ENCODE measurements around the gene ZDHHC14. TPM values are rescaled to one million over a fixed set of nuclear protein-coding genes. Genes with fewer than 3 reads are reported as not detected.

Gene ZDHHC14
- total RNA-seq, 1 donor from 2014 or later: 6.8 TPM

DNA sequence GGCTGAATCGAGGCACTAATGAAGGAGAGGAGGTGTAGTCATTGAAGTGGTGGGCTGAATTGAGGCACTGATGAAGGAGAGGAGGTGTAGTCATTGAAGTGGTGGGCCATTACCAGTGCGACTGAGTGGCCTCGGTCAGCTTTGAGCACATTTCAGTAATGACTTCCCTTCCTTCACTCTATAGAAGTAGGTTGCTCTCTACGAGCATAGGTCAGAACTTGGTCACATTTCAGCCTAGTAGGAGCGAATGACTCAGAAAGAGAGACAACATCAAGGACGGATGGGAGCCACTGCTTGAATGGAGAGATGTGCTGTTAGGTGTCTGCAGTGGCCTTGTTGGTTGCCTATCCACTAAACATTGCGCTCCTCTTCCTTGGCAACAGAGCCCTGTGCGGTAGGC, 39.5 kb downstream of the ZDHHC14 start:
- H3K27me3 ChIP-seq (ENCODE audit: control insufficient read depth in 3 of 3, insufficient read depth in 3 of 3, low read length in 3 of 3): no peaks in the 10 kb centered on the region
- H3K4me3 ChIP-seq (ENCODE audit: low read length in 3 of 3): no peak overlapping the region
- H3K27ac ChIP-seq (ENCODE audit: low read depth, low read length): no peak overlapping the region
- no peaks in the 10 kb centered on the region for H3K4me1 ChIP-seq (ENCODE audit: control insufficient read depth in 3 of 3, insufficient read depth in 3 of 3, low read length in 3 of 3)
- no peaks in the 10 kb centered on the region for H3K36me3 ChIP-seq (ENCODE audit: control insufficient read depth in 3 of 3, insufficient read depth in 3 of 3, low read length in 3 of 3)
- H3K9ac ChIP-seq (ENCODE audit: low read depth in 1 of 3, low read length in 3 of 3): no peak overlapping the region
- H3K9me3 ChIP-seq (ENCODE audit: control insufficient read depth in 3 of 3, low read length in 3 of 3): no peaks in the 10 kb centered on the region

DNA sequence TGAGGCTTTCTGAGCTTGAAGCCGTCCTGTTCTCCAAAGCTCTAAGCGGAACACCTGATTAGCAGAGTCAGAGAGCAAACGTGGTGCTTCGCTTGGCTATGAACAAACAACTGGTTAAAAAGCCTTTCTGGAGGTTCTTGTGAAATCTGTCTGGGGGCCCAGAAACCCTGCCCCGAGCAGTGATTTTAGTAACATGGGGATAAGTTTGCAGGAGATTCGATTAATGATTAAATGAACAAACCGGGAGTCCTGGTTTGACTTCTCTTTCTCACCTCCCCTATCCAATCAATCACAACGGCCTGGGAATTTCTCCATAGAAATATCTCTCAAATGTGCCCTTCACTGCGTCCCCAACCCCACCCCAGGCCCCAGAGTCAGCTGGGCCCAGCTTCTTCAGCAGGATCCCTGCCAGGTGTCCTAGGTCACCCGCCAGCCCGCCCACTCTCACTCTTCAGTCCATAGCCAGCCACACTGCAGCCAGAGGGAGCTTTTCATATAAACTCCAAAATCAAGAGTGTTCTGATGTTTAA, 43.6 kb downstream of the ZDHHC14 start:
- H3K4me3 ChIP-seq (ENCODE audit: low read length in 3 of 3): no peak overlapping the region
- no peaks in the 10 kb centered on the region for H3K9me3 ChIP-seq (ENCODE audit: control insufficient read depth in 3 of 3, low read length in 3 of 3)
- H3K4me1 ChIP-seq (ENCODE audit: control insufficient read depth in 3 of 3, insufficient read depth in 3 of 3, low read length in 3 of 3): peaks cover 2 to 9% (median 7%) of the 10 kb centered on the region in 3 donors
- H3K9ac ChIP-seq (ENCODE audit: low read depth in 1 of 3, low read length in 3 of 3): no peak overlapping the region
- H3K36me3 ChIP-seq (ENCODE audit: control insufficient read depth in 3 of 3, insufficient read depth in 3 of 3, low read length in 3 of 3): no peaks in the 10 kb centered on the region
- no peaks in the 10 kb centered on the region for H3K27me3 ChIP-seq (ENCODE audit: control insufficient read depth in 3 of 3, insufficient read depth in 3 of 3, low read length in 3 of 3)
- H3K27ac ChIP-seq (ENCODE audit: low read depth, low read length): no peak overlapping the region

DNA sequence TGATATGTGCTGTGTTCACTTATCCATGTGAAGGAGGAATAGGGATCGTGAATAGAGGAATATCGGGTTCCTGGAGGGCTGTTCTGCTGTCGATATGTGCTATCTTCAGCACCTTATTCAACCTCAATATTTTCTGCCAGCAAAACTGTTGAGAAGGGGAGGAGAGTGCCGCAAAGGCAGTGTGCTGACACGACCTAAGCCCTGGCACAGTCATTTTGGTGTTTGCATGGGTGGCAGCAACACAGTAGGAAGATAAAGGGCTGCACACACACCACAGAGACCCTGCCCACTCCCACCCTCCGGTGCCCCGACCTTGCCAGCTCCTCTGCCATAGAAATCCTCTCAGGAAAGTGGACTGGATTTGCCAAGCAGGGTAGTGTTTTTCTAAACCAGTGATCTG, 47.0 kb downstream of the ZDHHC14 start:
- H3K4me1 ChIP-seq (ENCODE audit: control insufficient read depth in 3 of 3, insufficient read depth in 3 of 3, low read length in 3 of 3): peaks cover 7 to 25% (median 15%) of the 10 kb centered on the region in 3 donors

DNA sequence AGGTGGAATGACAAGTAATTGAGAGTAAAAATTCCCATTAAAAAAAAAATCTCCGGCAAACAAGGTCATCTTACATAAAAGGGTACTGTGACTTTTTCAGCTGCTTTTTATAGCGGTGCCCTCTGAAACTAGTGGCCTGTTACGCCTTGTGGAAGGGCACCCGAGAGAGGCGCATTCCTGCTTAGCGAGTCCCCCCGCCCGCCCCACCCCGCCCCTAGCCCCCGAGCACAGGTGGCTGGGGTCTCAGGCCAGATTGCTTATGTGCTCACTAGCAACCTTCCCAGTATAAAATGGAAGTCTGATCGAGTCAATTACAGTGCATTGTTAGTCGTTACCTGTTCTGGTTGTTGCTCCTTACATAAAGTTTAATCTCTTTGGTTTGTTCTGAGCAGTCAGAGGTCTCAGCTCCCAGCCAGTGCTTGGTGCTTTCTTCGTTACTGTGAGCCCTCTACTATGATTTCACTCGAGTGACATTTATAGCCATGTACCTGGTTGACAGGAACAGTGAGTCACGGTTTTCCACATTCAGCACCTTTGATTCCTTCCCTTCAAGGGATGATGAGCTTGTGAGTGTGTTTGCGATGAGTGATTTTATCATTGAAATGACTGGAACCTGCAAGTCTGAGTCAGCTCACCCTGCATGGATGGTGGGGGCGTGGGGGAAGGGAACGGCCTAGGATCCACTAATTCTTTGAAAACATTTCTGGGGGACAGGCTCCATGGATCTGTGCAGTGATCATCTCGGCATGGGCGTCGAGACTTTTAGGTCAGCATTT, 47.6 kb downstream of the ZDHHC14 start:
- no peak overlapping the region for H3K27ac ChIP-seq (ENCODE audit: low read depth, low read length)

More for the DNA sequence above, 47.0 kb downstream of the ZDHHC14 start:
- H3K36me3 ChIP-seq (ENCODE audit: control insufficient read depth in 3 of 3, insufficient read depth in 3 of 3, low read length in 3 of 3): no peaks in the 10 kb centered on the region
- no peaks in the 10 kb centered on the region for H3K27me3 ChIP-seq (ENCODE audit: control insufficient read depth in 3 of 3, insufficient read depth in 3 of 3, low read length in 3 of 3)
- no peak overlapping the region for H3K27ac ChIP-seq (ENCODE audit: low read depth, low read length)
- no peaks in the 10 kb centered on the region for H3K9me3 ChIP-seq (ENCODE audit: control insufficient read depth in 3 of 3, low read length in 3 of 3)
- peak overlapping the region in 2 of 3 donors; percentile 2 to 30 for H3K4me3 ChIP-seq (ENCODE audit: low read length in 3 of 3)
- H3K9ac ChIP-seq (ENCODE audit: low read depth in 1 of 3, low read length in 3 of 3): peak overlapping the region in 2 of 3 donors; percentile 62 to 71

GRCh38 chr6:157429248-157429647, 48.3 kb downstream of the ZDHHC14 start:
- Histone ChIP-seq H3K9me3 (ENCODE audit: control insufficient read depth in 3 of 3, low read length in 3 of 3) (no peaks in the 10 kb centered on the region), H3K4me1 (ENCODE audit: control insufficient read depth in 3 of 3, insufficient read depth in 3 of 3, low read length in 3 of 3) (peaks cover 10 to 30% (median 17%) of the 10 kb centered on the region in 3 donors), H3K4me3 (ENCODE audit: low read length in 3 of 3) (no peak overlapping the region), H3K27me3 (ENCODE audit: control insufficient read depth in 3 of 3, insufficient read depth in 3 of 3, low read length in 3 of 3) (no peaks in the 10 kb centered on the region), H3K36me3 (ENCODE audit: control insufficient read depth in 3 of 3, insufficient read depth in 3 of 3, low read length in 3 of 3) (no peaks in the 10 kb centered on the region), H3K9ac (ENCODE audit: low read depth in 1 of 3, low read length in 3 of 3) (no peak overlapping the region), H3K27ac (ENCODE audit: low read depth, low read length) (no peak overlapping the region)

More for the DNA sequence above, 47.6 kb downstream of the ZDHHC14 start:
- Histone ChIP-seq H3K27me3 (ENCODE audit: control insufficient read depth in 3 of 3, insufficient read depth in 3 of 3, low read length in 3 of 3) (no peaks in the 10 kb centered on the region), H3K4me1 (ENCODE audit: control insufficient read depth in 3 of 3, insufficient read depth in 3 of 3, low read length in 3 of 3) (peaks cover 8 to 27% (median 15%) of the 10 kb centered on the region in 3 donors), H3K9me3 (ENCODE audit: control insufficient read depth in 3 of 3, low read length in 3 of 3) (no peaks in the 10 kb centered on the region), H3K4me3 (ENCODE audit: low read length in 3 of 3) (no peak overlapping the region), H3K36me3 (ENCODE audit: control insufficient read depth in 3 of 3, insufficient read depth in 3 of 3, low read length in 3 of 3) (no peaks in the 10 kb centered on the region), H3K9ac (ENCODE audit: low read depth in 1 of 3, low read length in 3 of 3) (peak overlapping the region in 2 of 3 donors; percentile 62 to 71)

DNA sequence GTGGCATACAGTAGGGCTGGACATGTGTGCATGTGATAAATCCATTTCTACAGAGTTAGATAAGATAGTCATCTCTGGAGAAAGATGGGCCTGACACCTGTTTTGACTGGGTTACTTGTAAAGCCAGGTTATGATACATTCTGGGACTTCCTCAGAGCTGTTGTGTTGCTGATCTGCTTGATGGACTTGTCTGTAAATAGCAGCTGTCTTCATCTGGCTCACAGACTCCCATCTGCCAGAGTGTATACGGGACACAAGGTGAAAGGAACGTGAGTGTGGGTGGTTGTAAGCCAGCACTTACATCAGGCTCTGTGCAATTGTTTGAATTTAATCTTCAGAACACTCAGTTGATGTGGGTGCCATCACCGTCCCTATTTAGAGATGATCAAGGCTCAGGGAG, 49.8 kb downstream of the ZDHHC14 start:
- Histone ChIP-seq H3K27ac (ENCODE audit: low read depth, low read length) (peak overlapping the region; percentile 61), H3K36me3 (ENCODE audit: control insufficient read depth in 3 of 3, insufficient read depth in 3 of 3, low read length in 3 of 3) (no peaks in the 10 kb centered on the region)

DNA sequence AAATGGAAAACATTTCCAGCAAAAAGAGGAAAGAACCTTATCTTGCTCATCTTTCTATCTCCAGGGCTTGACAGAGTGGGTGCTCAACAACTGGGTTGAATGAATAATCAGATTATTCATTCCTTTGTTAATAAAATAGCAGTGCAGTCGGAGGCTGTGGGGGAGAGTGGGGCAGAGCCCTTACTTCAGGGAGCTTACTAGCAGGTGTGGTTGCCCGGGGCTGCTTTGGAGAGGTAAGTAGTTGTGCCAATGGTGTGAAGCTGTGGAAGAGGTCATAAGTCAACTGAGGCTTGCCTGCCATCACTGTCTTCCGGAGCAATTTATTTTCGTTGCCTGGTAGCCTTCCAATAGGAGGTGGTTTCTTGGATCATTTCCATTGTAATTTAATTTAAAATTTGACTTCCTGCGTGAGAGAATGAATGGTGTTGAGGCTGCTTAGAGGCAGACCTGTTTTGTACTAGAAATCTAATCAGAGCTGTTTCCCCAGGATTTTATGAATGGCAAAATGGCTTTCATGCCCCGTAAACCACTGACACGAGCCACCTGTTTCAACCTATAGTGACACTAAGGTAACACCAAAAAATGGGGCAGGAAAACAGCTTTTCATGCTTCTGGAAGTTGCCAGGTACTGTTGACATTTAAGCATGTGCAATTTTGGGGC, 51.4 kb downstream of the ZDHHC14 start:
- Histone ChIP-seq H3K27ac (ENCODE audit: low read depth, low read length) (no peak overlapping the region), H3K4me3 (ENCODE audit: low read length in 3 of 3) (no peak overlapping the region), H3K27me3 (ENCODE audit: control insufficient read depth in 3 of 3, insufficient read depth in 3 of 3, low read length in 3 of 3) (no peaks in the 10 kb centered on the region), H3K9ac (ENCODE audit: low read depth in 1 of 3, low read length in 3 of 3) (no peak overlapping the region), H3K9me3 (ENCODE audit: control insufficient read depth in 3 of 3, low read length in 3 of 3) (no peaks in the 10 kb centered on the region), H3K4me1 (ENCODE audit: control insufficient read depth in 3 of 3, insufficient read depth in 3 of 3, low read length in 3 of 3) (peaks cover 19 to 47% (median 37%) of the 10 kb centered on the region in 3 donors), H3K36me3 (ENCODE audit: control insufficient read depth in 3 of 3, insufficient read depth in 3 of 3, low read length in 3 of 3) (no peaks in the 10 kb centered on the region)

More for the DNA sequence above, 49.8 kb downstream of the ZDHHC14 start:
- no peak overlapping the region for H3K9ac ChIP-seq (ENCODE audit: low read depth in 1 of 3, low read length in 3 of 3)
- peaks cover 10 to 35% (median 25%) of the 10 kb centered on the region in 3 donors for H3K4me1 ChIP-seq (ENCODE audit: control insufficient read depth in 3 of 3, insufficient read depth in 3 of 3, low read length in 3 of 3)
- H3K9me3 ChIP-seq (ENCODE audit: control insufficient read depth in 3 of 3, low read length in 3 of 3): no peaks in the 10 kb centered on the region
- no peak overlapping the region for H3K4me3 ChIP-seq (ENCODE audit: low read length in 3 of 3)
- H3K27me3 ChIP-seq (ENCODE audit: control insufficient read depth in 3 of 3, insufficient read depth in 3 of 3, low read length in 3 of 3): no peaks in the 10 kb centered on the region

DNA sequence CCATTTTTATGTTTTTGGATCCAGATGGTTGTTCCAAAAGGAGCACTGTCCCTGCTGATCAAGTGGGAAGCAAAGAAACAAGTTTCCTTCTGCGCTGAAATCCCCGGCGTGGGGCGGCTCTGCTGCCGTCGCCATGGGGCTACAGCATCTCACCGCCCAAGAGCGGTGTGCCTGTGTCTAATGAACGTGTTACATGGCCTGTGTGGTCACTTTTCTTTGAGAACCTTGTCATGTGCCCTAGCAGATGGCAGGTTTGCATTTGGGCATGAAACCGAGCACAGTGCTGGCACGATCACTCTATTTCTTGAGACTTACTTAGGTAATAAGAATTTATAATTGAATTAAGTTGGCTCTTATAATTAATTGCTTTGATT, 51.9 kb downstream of the ZDHHC14 start:
- Histone ChIP-seq H3K9me3 (ENCODE audit: control insufficient read depth in 3 of 3, low read length in 3 of 3) (no peaks in the 10 kb centered on the region), H3K4me3 (ENCODE audit: low read length in 3 of 3) (no peak overlapping the region), H3K27me3 (ENCODE audit: control insufficient read depth in 3 of 3, insufficient read depth in 3 of 3, low read length in 3 of 3) (no peaks in the 10 kb centered on the region), H3K27ac (ENCODE audit: low read depth, low read length) (no peak overlapping the region), H3K9ac (ENCODE audit: low read depth in 1 of 3, low read length in 3 of 3) (no peak overlapping the region), H3K4me1 (ENCODE audit: control insufficient read depth in 3 of 3, insufficient read depth in 3 of 3, low read length in 3 of 3) (peaks cover 19 to 45% (median 36%) of the 10 kb centered on the region in 3 donors), H3K36me3 (ENCODE audit: control insufficient read depth in 3 of 3, insufficient read depth in 3 of 3, low read length in 3 of 3) (no peaks in the 10 kb centered on the region)

- Histone ChIP-seq H3K27ac (ENCODE audit: low read depth, low read length) (no peak overlapping the region), H3K4me3 (ENCODE audit: low read length in 3 of 3) (no peak overlapping the region), H3K4me1 (ENCODE audit: control insufficient read depth in 3 of 3, insufficient read depth in 3 of 3, low read length in 3 of 3) (peaks cover 21 to 41% (median 33%) of the 10 kb centered on the region in 3 donors), H3K9me3 (ENCODE audit: control insufficient read depth in 3 of 3, low read length in 3 of 3) (no peaks in the 10 kb centered on the region), H3K36me3 (ENCODE audit: control insufficient read depth in 3 of 3, insufficient read depth in 3 of 3, low read length in 3 of 3) (no peaks in the 10 kb centered on the region), H3K9ac (ENCODE audit: low read depth in 1 of 3, low read length in 3 of 3) (no peak overlapping the region), H3K27me3 (ENCODE audit: control insufficient read depth in 3 of 3, insufficient read depth in 3 of 3, low read length in 3 of 3) (no peaks in the 10 kb centered on the region)
Measured at GRCh38 chr6:157433678-157434081, 52.7 kb downstream of the ZDHHC14 start.

Measured in skeletal muscle tissue (tissue), 4 donors.